HG02852 (cell line): ENCODE results near the gene CCDC83.
"Not testable (repeated sequence)": the region's sequence is repeated elsewhere in the genome, so short reads cannot be mapped to it uniquely, and the experiment has no call there.

Source experiments
- ATAC-seq: cut with Tn5 transposase; IDR thresholded peaks from one replicate; pipeline ENCODE4 v1.9.1; 2021; ENCODE audit warnings: mild to moderate bottlenecking, moderate library complexity; ENCODE audit not compliant: unreplicated experiment

CCDC83 gene

GRCh38 chr11:85939099-85940015, 84.2 kb downstream of the CCDC83 start:
- ATAC-seq: no peak

- peak; percentile 68 for ATAC-seq
Observed at GRCh38 chr11:85941380-85941973, 86.3 kb downstream of the CCDC83 start.

- no peak for ATAC-seq
Observed at GRCh38 chr11:85945296-85945695, 90.1 kb downstream of the CCDC83 start.

- ATAC-seq: no peak
Observed at GRCh38 chr11:85945788-85946187, 90.6 kb downstream of the CCDC83 start.

- ATAC-seq: no peak
Observed at GRCh38 chr11:85946221-85946620, 91.0 kb downstream of the CCDC83 start.

GRCh38 chr11:85947431-85948272, 92.5 kb downstream of the CCDC83 start:
- ATAC-seq: no peak

- peak; percentile 44 for ATAC-seq
Observed at GRCh38 chr11:85948884-85949283, 93.7 kb downstream of the CCDC83 start.

GRCh38 chr11:85949798-85950197, 94.6 kb downstream of the CCDC83 start:
- no peak for ATAC-seq

- no peak for ATAC-seq
Observed at GRCh38 chr11:85950317-85951048, 95.3 kb downstream of the CCDC83 start.

GRCh38 chr11:85951049-85951405, 95.8 kb downstream of the CCDC83 start:
- ATAC-seq: no peak

- ATAC-seq: no peak
Observed at GRCh38 chr11:85951428-85952107, 96.4 kb downstream of the CCDC83 start.

- not testable (repeated sequence) for ATAC-seq
Observed at GRCh38 chr11:85952108-85952485, 96.9 kb downstream of the CCDC83 start.

- ATAC-seq: no peak
Observed at GRCh38 chr11:85953491-85954143, 98.4 kb downstream of the CCDC83 start.

- no peak for ATAC-seq
Observed at GRCh38 chr11:85955531-85955930, 100.3 kb downstream of the CCDC83 start.

- no peak for ATAC-seq
Observed at GRCh38 chr11:85960678-85961077, 105.5 kb downstream of the CCDC83 start.

- no peak for ATAC-seq
Observed at GRCh38 chr11:85961130-85961529, 105.9 kb downstream of the CCDC83 start.

- no peak for ATAC-seq
Observed at GRCh38 chr11:85961930-85962363, 106.8 kb downstream of the CCDC83 start.

GRCh38 chr11:85965202-85965601, 110.0 kb downstream of the CCDC83 start:
- no peak for ATAC-seq

- no peak for ATAC-seq
Observed at GRCh38 chr11:85967457-85967856, 112.3 kb downstream of the CCDC83 start.
